SK-N-SH (cell line): ENCODE data around the gene FCHO1.

Experiments used
- RXRA ChIP-seq: IDR thresholded peaks from 2 replicates; pipeline ENCODE4 v1.4.0; 2012; ENCODE audit warnings: low read depth, mild to moderate bottlenecking, borderline replicate concordance
- TF ChIP-seq, protein P1 (sequence below): fragments of 200-600 bp; sonication (generic); IDR thresholded peaks from 2 replicates; pipeline ENCODE4 v1.6.1; 2017; ENCODE audit warnings: antibody characterized with exemption, mild to moderate bottlenecking, moderate library complexity

DNA sequence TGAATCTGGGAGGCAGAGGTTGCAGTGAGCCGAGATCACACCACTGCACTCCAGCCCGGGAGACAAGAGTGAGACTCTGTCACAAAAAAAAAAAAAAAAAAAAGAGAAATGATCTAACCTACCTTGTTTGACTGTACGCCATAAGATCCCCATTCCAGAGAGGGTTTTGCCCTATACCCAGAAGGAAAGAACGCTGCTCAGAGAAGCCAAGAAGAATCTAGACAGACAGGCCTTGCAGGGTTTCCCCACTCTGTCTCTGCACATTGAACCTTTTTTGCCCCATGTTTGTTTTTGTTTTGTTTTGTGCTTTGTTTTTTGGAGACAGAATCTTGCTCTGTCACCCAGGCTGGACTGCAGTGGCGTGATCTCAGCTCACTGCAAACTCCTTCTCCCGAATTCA, 39.4 kb upstream of the FCHO1 start:
- TF ChIP-seq, protein P1, sequence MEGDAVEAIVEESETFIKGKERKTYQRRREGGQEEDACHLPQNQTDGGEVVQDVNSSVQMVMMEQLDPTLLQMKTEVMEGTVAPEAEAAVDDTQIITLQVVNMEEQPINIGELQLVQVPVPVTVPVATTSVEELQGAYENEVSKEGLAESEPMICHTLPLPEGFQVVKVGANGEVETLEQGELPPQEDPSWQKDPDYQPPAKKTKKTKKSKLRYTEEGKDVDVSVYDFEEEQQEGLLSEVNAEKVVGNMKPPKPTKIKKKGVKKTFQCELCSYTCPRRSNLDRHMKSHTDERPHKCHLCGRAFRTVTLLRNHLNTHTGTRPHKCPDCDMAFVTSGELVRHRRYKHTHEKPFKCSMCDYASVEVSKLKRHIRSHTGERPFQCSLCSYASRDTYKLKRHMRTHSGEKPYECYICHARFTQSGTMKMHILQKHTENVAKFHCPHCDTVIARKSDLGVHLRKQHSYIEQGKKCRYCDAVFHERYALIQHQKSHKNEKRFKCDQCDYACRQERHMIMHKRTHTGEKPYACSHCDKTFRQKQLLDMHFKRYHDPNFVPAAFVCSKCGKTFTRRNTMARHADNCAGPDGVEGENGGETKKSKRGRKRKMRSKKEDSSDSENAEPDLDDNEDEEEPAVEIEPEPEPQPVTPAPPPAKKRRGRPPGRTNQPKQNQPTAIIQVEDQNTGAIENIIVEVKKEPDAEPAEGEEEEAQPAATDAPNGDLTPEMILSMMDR, result no peak
- no peak for TF ChIP-seq RXRA
